Mucosa of descending colon (tissue), 3 donors: ENCODE results near the gene ANKRD28. TPM values are rescaled to one million over a fixed set of nuclear protein-coding genes. Genes with fewer than 3 reads are reported as not detected.

Experiments
- ATAC-seq: fragments of 200-7000 bp; cut with Tn5 transposase; one replicate; pipeline ENCODE4 v1.9.1; 2020; ENCODE audit warnings: mild to moderate bottlenecking, moderate library complexity
- DNase-seq, 3 donors: peaks; one replicate each; pipeline ENCODE4 v3.0.0-alpha.2; 2020
- H3K36me3 ChIP-seq: fragments of 200-600 bp; one replicate; pipeline ENCODE4 v1.8.0; 2021; ENCODE audit warnings: low read depth, mild to moderate bottlenecking
- H3K4me1 ChIP-seq: fragments of 200-600 bp; one replicate; pipeline ENCODE4 v1.8.0; 2021; ENCODE audit warnings: low read depth, mild to moderate bottlenecking
- H3K4me3 ChIP-seq: fragments of 200-600 bp; one replicate; pipeline ENCODE4 v1.8.0; 2021; ENCODE audit warnings: mild to moderate bottlenecking
- H3K9me3 ChIP-seq: fragments of 200-600 bp; one replicate; pipeline ENCODE4 v1.8.0; 2021; ENCODE audit warnings: mild to moderate bottlenecking
- intact Hi-C, 2 donors: fragments of 100-400 bp; cut with DNase I in 1 of 2; cut with micrococcal nuclease in 1 of 2; formaldehyde crosslinking; loops; one replicate each; pipeline versions ENCODE4 v1.11.0 to v1.11.1; 2022; cut with DNase I, micrococcal nuclease
- total RNA-seq, 3 donors: library from RNA; stranded (reverse); fragmentation: NEBNext Ultra II Directional in 2 of 3; extraction: Animal tissue kit (Norgen Biotek cat#: 25700) in 2 of 3; gene quantifications; one replicate each; pipeline versions ENCODE4 v1.2.1 to v1.2.4, GENCODE V29; 2021 to 2023
- TF ChIP-seq, protein P1 (sequence below): fragments of 200-600 bp; IDR thresholded peaks from one replicate; pipeline ENCODE4 v1.8.0; 2022; ENCODE audit warnings: antibody characterized with exemption, mild to moderate bottlenecking
- donor health status: DM: no; HTN: no; CAD: no; lungs with moderate emphysema.
- donor health status: DM: no; HTN: no; CAD: no.
- donor health status: DM: no; HTN: yes; CAD: no.

ANKRD28 gene
- total RNA-seq, 3 donors from 2014 or later = 50.5 to 57.3 (median 55.3) TPM

- no peak overlapping the region for H3K4me3 ChIP-seq
- H3K4me1 ChIP-seq = peaks cover 9% of the 10 kb centered on the region
- H3K9me3 ChIP-seq = no peaks in the 10 kb centered on the region
- no peaks in the 10 kb centered on the region for H3K36me3 ChIP-seq
- ATAC-seq (no peak), DNase-seq (no peak)
- intact Hi-C loops = no loop called here
- TF ChIP-seq, protein P1, sequence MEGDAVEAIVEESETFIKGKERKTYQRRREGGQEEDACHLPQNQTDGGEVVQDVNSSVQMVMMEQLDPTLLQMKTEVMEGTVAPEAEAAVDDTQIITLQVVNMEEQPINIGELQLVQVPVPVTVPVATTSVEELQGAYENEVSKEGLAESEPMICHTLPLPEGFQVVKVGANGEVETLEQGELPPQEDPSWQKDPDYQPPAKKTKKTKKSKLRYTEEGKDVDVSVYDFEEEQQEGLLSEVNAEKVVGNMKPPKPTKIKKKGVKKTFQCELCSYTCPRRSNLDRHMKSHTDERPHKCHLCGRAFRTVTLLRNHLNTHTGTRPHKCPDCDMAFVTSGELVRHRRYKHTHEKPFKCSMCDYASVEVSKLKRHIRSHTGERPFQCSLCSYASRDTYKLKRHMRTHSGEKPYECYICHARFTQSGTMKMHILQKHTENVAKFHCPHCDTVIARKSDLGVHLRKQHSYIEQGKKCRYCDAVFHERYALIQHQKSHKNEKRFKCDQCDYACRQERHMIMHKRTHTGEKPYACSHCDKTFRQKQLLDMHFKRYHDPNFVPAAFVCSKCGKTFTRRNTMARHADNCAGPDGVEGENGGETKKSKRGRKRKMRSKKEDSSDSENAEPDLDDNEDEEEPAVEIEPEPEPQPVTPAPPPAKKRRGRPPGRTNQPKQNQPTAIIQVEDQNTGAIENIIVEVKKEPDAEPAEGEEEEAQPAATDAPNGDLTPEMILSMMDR = no peak
Measured at GRCh38 chr3:15645246-15645645, 152.5 kb downstream of the ANKRD28 start.

GRCh38 chr3:15638891-15639262 lies 158.9 kb downstream of the ANKRD28 start:
- intact Hi-C loops = loop anchor here in 1 of 2 donors (10.0 kb wide), 1 partner anchor 176 kb away; no protein-coding TSS in a partner anchor
- no peak overlapping the region for H3K4me3 ChIP-seq
- TF ChIP-seq, protein P1 = no peak
- H3K9me3 ChIP-seq = no peaks in the 10 kb centered on the region
- ATAC-seq = no peak
- H3K36me3 ChIP-seq = no peaks in the 10 kb centered on the region
- no peak for DNase-seq
- H3K4me1 ChIP-seq = no peaks in the 10 kb centered on the region

- no peaks in the 10 kb centered on the region for H3K4me1 ChIP-seq
Measured at GRCh38 chr3:15638193-15638890, 159.4 kb downstream of the ANKRD28 start.

DNA sequence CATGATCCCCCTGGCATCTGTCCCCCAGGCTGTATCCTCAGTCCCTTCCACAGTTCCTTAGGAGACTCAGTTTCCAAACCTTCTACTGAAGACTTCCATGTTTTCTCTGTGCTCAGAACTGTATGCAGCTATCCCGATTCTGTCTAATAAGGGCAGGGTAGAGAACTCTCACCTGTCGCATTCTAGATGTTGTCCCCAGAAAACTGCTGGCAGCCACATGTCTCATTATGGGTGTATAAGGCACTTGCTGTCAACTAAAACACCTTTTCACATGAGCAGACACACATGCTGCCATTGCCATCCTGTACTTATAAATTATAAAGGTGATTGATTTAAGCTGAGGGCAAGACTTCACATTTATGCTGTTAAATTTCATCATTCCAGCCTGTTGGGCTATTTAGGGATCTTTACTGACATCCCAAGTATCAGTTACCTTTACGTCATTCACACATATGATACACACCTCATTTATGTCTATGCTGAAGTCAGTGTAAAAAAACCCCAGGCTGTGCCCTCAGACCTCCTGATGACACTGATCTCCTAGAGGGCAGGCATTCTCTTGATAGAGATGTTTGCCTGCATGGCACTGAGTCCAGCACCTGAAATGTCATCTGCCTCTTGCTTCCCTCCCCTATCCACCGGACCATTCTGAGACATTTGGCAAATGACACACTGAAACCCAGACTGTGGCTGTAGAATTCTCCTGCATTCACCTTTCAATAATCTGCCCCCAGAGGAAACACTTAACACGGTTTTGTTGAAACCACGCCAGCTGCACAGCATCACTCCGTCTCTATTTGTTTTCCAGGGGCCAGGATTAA lies 160.4 kb downstream of the ANKRD28 start:
- Histone ChIP-seq H3K36me3 (no peaks in the 10 kb centered on the region), H3K4me1 (no peaks in the 10 kb centered on the region), H3K9me3 (no peaks in the 10 kb centered on the region), H3K4me3 (no peak overlapping the region)
- DNase-seq = no peak
- intact Hi-C loops = loop anchor here in 1 of 2 donors (10.0 kb wide), 1 partner anchor 177 kb away; no protein-coding TSS in a partner anchor
- TF ChIP-seq, protein P1 = no peak
- ATAC-seq = no peak

More at GRCh38 chr3:15638193-15638890, 159.4 kb downstream of the ANKRD28 start:
- DNase-seq = no peak
- intact Hi-C loops = loop anchor here in 1 of 2 donors (10.0 kb wide), 1 partner anchor 176 kb away; no protein-coding TSS in a partner anchor
- no peaks in the 10 kb centered on the region for H3K36me3 ChIP-seq
- H3K9me3 ChIP-seq = no peaks in the 10 kb centered on the region
- no peak overlapping the region for H3K4me3 ChIP-seq
- TF ChIP-seq, protein P1 = no peak
- no peak for ATAC-seq

GRCh38 chr3:15636028-15636709 lies 161.6 kb downstream of the ANKRD28 start:
- TF ChIP-seq, protein P1 = no peak
- Histone ChIP-seq H3K4me3 (no peak overlapping the region), H3K4me1 (no peaks in the 10 kb centered on the region), H3K36me3 (no peaks in the 10 kb centered on the region), H3K9me3 (no peaks in the 10 kb centered on the region)
- ATAC-seq (peak; percentile 61), DNase-seq (no peak)
- intact Hi-C loops = loop anchor here in 1 of 2 donors (10.0 kb wide), 1 partner anchor 179 kb away; no protein-coding TSS in a partner anchor
